ENCODE results near the gene TYW3. TPM values are rescaled to one million over a fixed set of nuclear protein-coding genes. Genes with fewer than 3 reads are reported as not detected.

TYW3 gene
- 10 to 100 TPM; 28.0 to 37.3 (median 33.8) TPM for polyA plus RNA-seq (ENCODE audit: insufficient read length in 4 of 4)

- peak; percentile 88 to 92 (median 89) for DNase-seq (ENCODE audit: low read depth in 4 of 4, low spot score in 3 of 4)
These were observed at the start of gene TYW3, which contains the start of gene CRYZ for GRCh38 chr1:74732960-74733603. TYW3 (plus strand) TSS chr1:74733152; CDS start chr1:74733245, 93 bp downstream. CRYZ (minus strand) TSS chr1:74733050; CDS start chr1:74724821, 8,229 bp downstream.

GRCh38 chr1:74683656-74684055 is 49.3 kb upstream of the TYW3 start:
- DNase-seq (ENCODE audit: low read depth in 4 of 4, low spot score in 3 of 4) = no peak

- DNase-seq (ENCODE audit: low read depth in 4 of 4, low spot score in 3 of 4) = no peak
These were observed 48.7 kb upstream of the TYW3 start for GRCh38 chr1:74684301-74684700.

GRCh38 chr1:74686928-74687327 is 46.0 kb upstream of the TYW3 start:
- DNase-seq (ENCODE audit: low read depth in 4 of 4, low spot score in 3 of 4) = no peak

- peak in 3 of 4 donors; percentile 58 to 63 (median 59) for DNase-seq (ENCODE audit: low read depth in 4 of 4, low spot score in 3 of 4)
These were observed 43.2 kb upstream of the TYW3 start for GRCh38 chr1:74689621-74690363.

- DNase-seq (ENCODE audit: low read depth in 4 of 4, low spot score in 3 of 4) = no peak
These were observed 42.6 kb upstream of the TYW3 start for GRCh38 chr1:74690364-74690696.

- DNase-seq (ENCODE audit: low read depth in 4 of 4, low spot score in 3 of 4) = no peak
These were observed 42.0 kb upstream of the TYW3 start for GRCh38 chr1:74690909-74691308.

GRCh38 chr1:74693473-74693872 is 39.5 kb upstream of the TYW3 start:
- no peak for DNase-seq (ENCODE audit: low read depth in 4 of 4, low spot score in 3 of 4)

- DNase-seq (ENCODE audit: low read depth in 4 of 4, low spot score in 3 of 4) = no peak
These were observed 35.1 kb upstream of the TYW3 start for GRCh38 chr1:74697832-74698231.

- DNase-seq (ENCODE audit: low read depth in 4 of 4, low spot score in 3 of 4) = no peak
These were observed 33.6 kb upstream of the TYW3 start for GRCh38 chr1:74699331-74699730.

GRCh38 chr1:74703386-74704182 is 29.4 kb upstream of the TYW3 start:
- DNase-seq (ENCODE audit: low read depth in 4 of 4, low spot score in 3 of 4) = no peak

- DNase-seq (ENCODE audit: low read depth in 4 of 4, low spot score in 3 of 4) = no peak
These were observed 20.1 kb upstream of the TYW3 start for GRCh38 chr1:74712881-74713280.

GRCh38 chr1:74713849-74714248 is 19.1 kb upstream of the TYW3 start:
- DNase-seq (ENCODE audit: low read depth in 4 of 4, low spot score in 3 of 4) = no peak

GRCh38 chr1:74714429-74715235 is 18.3 kb upstream of the TYW3 start:
- no peak for DNase-seq (ENCODE audit: low read depth in 4 of 4, low spot score in 3 of 4)

- DNase-seq (ENCODE audit: low read depth in 4 of 4, low spot score in 3 of 4) = no peak
These were observed 17.8 kb upstream of the TYW3 start for GRCh38 chr1:74715236-74715502.

GRCh38 chr1:74715806-74716205 is 17.1 kb upstream of the TYW3 start:
- no peak for DNase-seq (ENCODE audit: low read depth in 4 of 4, low spot score in 3 of 4)

GRCh38 chr1:74716822-74717221 is 16.1 kb upstream of the TYW3 start:
- DNase-seq (ENCODE audit: low read depth in 4 of 4, low spot score in 3 of 4) = no peak

GRCh38 chr1:74717626-74718025 is 15.3 kb upstream of the TYW3 start:
- DNase-seq (ENCODE audit: low read depth in 4 of 4, low spot score in 3 of 4) = no peak

GRCh38 chr1:74726063-74726462 is 6.9 kb upstream of the TYW3 start:
- no peak for DNase-seq (ENCODE audit: low read depth in 4 of 4, low spot score in 3 of 4)

- no peak for DNase-seq (ENCODE audit: low read depth in 4 of 4, low spot score in 3 of 4)
These were observed 4.2 kb upstream of the TYW3 start for GRCh38 chr1:74728736-74729135.

All from left renal pelvis (tissue), 4 donors.